Vagina (tissue), 2 donors: ENCODE results near the gene HOXB6.

Source experiments
- CTCF ChIP-seq, 3 experiments: fragments of 450-650 bp in 2 of 3; fragments of 200-600 bp in 1 of 3; sonication (generic) in 1 of 3; IDR thresholded peaks; one replicate each; pipeline ENCODE4 v1.5.1; 2017 to 2019; ENCODE audit warnings: antibody characterized with exemption in 3 of 3, mild to moderate bottlenecking in 2 of 3, moderate library complexity in 2 of 3
- POLR2A ChIP-seq, 2 donors: fragments of 450-650 bp; IDR thresholded peaks; one replicate each; pipeline ENCODE4 v1.6.1; 2017; ENCODE audit warnings: antibody characterized with exemption in 2 of 2, mild to moderate bottlenecking in 2 of 2, moderate library complexity in 2 of 2
- POLR2AphosphoS5 ChIP-seq, 2 donors: sonication (generic); formaldehyde crosslinking; IDR thresholded peaks; one replicate each; pipeline ENCODE4 v1.9.0; 2017; ENCODE audit warnings: antibody characterized with exemption in 2 of 2, mild to moderate bottlenecking in 2 of 2, low read depth in 1 of 2; ENCODE audit not compliant: insufficient read depth in 1 of 2

GRCh38 chr17:48615047-48615962, 10.5 kb upstream of the HOXB6 start, which contains the start of gene HOXB8:
- no peak for TF ChIP-seq CTCF (IDR thresholded peaks at IDR 0.05)
- TF ChIP-seq POLR2A (IDR thresholded peaks at IDR 0.05): no peak
- TF ChIP-seq POLR2AphosphoS5 (IDR thresholded peaks at IDR 0.05; ENCODE audit: insufficient read depth in 1 of 2, low read depth in 1 of 2): no peak
